OCI-LY1 (cell line): Measurements from ENCODE around the gene TNNT3.

Experiments used
- H2AFZ ChIP-seq: fragments of 200-600 bp; sonication (generic), shearing (Covaris generic); 2 replicates; pipeline ENCODE4 v1.6.0; 2014; ENCODE audit warnings: antibody characterized with exemption, mild to moderate bottlenecking, low read length
- H3F3A ChIP-seq: fragments of 200-600 bp; sonication (generic), shearing (Covaris generic); 2 replicates; pipeline ENCODE4 v1.6.0; 2014; ENCODE audit warnings: mild to moderate bottlenecking, antibody characterized with exemption, low read length, moderate library complexity; ENCODE audit not compliant: insufficient read depth
- H3K27ac ChIP-seq: fragments of 200-600 bp; sonication (generic); 2 replicates; pipeline ENCODE4 v1.5.1; 2014; ENCODE audit warnings: low read length, mixed run types, mild to moderate bottlenecking, low read depth; ENCODE audit not compliant: poor library complexity, severe bottlenecking
- H3K27me3 ChIP-seq: fragments of 200-600 bp; sonication (generic); 2 replicates; pipeline ENCODE4 v1.6.0; 2014; ENCODE audit warnings: antibody characterized with exemption, mild to moderate bottlenecking, low read length, moderate library complexity; ENCODE audit not compliant: insufficient read depth
- H3K36me3 ChIP-seq: fragments of 200-600 bp; sonication (generic); 2 replicates; pipeline ENCODE4 v1.6.1; 2014; ENCODE audit warnings: mild to moderate bottlenecking, antibody characterized with exemption, low read length, moderate library complexity, mixed read lengths; ENCODE audit not compliant: insufficient read depth
- H3K4me1 ChIP-seq: fragments of 200-600 bp; sonication (generic); 2 replicates; pipeline ENCODE4 v1.5.1; 2014; ENCODE audit warnings: mild to moderate bottlenecking, low read length, moderate library complexity; ENCODE audit not compliant: insufficient read depth, severe bottlenecking
- H3K4me2 ChIP-seq: fragments of 200-600 bp; sonication (generic), shearing (Covaris generic); 2 replicates; pipeline ENCODE4 v1.6.1; 2014; ENCODE audit warnings: low read length
- H3K4me3 ChIP-seq: fragments of 200-600 bp; sonication (generic); 2 replicates; pipeline ENCODE4 v1.5.1; 2014; ENCODE audit warnings: low read length, low read depth, mild to moderate bottlenecking, mixed read lengths; ENCODE audit not compliant: poor library complexity, severe bottlenecking
- H3K79me2 ChIP-seq: fragments of 200-600 bp; shearing (Covaris generic); 2 replicates; pipeline ENCODE4 v1.6.1; 2016; ENCODE audit warnings: mixed run types, low read length, mixed read lengths; ENCODE audit not compliant: insufficient read depth
- H3K9ac ChIP-seq: fragments of 200-600 bp; sonication (generic), shearing (Covaris generic); 2 replicates; pipeline ENCODE4 v1.6.1; 2014; ENCODE audit warnings: mild to moderate bottlenecking, low read length, mixed read lengths
- H3K9me2 ChIP-seq: fragments of 200-600 bp; sonication (generic), shearing (Covaris generic); 2 replicates; pipeline ENCODE4 v1.6.1; 2014; ENCODE audit warnings: low read depth, mild to moderate bottlenecking, low read length, mixed read lengths
- H3K9me3 ChIP-seq: fragments of 200-600 bp; shearing (Covaris generic); 2 replicates; pipeline ENCODE4 v1.6.1; 2014; ENCODE audit warnings: low read length, mixed read lengths
- H4K20me1 ChIP-seq: fragments of 200-600 bp; sonication (generic), shearing (Covaris generic); 2 replicates; pipeline ENCODE4 v1.6.0; 2016; ENCODE audit warnings: mild to moderate bottlenecking, low read length; ENCODE audit not compliant: insufficient read depth
- CTCF ChIP-seq: fragments of 200-600 bp; sonication (generic), shearing (Covaris generic); IDR thresholded peaks from 2 replicates; pipeline ENCODE4 v1.5.1; 2017; ENCODE audit warnings: mild to moderate bottlenecking, antibody characterized with exemption, low read length, moderate library complexity, mixed read lengths
- EZH2 ChIP-seq: fragments of 200-600 bp; sonication (generic), shearing (Covaris generic); IDR thresholded peaks from 2 replicates; pipeline ENCODE4 v1.8.0; 2017; ENCODE audit warnings: borderline replicate concordance, mixed run types, mild to moderate bottlenecking, antibody characterized with exemption, low read length, moderate library complexity, mixed read lengths

TNNT3 gene

GRCh38 chr11:1916132-1916985, 3.1 kb upstream of the TNNT3 start:
- Histone ChIP-seq H3K9me2 (no peaks in the 10 kb centered on the region), H3K4me3 (no peak overlapping the region), H3K27ac (no peak overlapping the region)

DNA sequence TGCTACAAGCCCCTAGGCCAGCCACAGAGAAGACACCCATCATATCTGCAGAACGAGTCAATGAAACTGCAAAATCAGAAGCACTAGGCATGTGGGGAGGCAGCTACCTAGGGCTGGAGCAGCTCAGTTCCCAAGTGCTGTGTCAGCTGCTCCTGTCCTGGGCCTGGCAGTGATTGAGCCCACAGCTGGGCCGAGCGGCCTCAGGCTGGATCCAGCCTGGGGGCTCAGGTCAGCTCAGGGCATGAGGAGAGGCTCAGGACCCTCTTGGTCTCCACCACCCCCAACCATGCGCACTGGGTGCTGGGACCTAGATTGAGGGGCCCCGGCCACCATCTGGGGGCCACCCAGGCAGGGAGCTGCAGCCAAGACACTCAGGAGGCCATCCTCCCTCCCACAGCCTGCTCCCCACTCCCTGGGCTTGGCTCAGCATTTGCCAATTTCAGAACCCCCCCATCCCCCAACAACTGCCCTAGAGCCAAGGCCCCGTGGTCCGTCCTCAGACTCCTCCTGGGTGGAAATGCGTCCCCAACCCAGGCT, 2.4 kb upstream of the TNNT3 start:
- Histone ChIP-seq H3K4me2 (no peak overlapping the region), H3K9me3 (no peaks in the 10 kb centered on the region), H3K79me2 (no peaks in the 10 kb centered on the region), H3F3A (no peaks in the 10 kb centered on the region), H3K4me1 (no peaks in the 10 kb centered on the region), H3K36me3 (no peaks in the 10 kb centered on the region), H4K20me1 (no peaks in the 10 kb centered on the region), H3K9ac (no peak overlapping the region), H3K9me2 (no peaks in the 10 kb centered on the region), H2AFZ (no peak overlapping the region), H3K27ac (no peak overlapping the region), H3K4me3 (no peak overlapping the region), H3K27me3 (no peaks in the 10 kb centered on the region)
- TF ChIP-seq EZH2 (no peak), CTCF (no peak)

More at GRCh38 chr11:1916132-1916985, 3.1 kb upstream of the TNNT3 start:
- H3K27me3 ChIP-seq = no peaks in the 10 kb centered on the region
- H3K9me3 ChIP-seq = no peaks in the 10 kb centered on the region
- no peak overlapping the region for H3K9ac ChIP-seq
- no peak for TF ChIP-seq CTCF
- no peak for TF ChIP-seq EZH2
- H3K79me2 ChIP-seq = no peaks in the 10 kb centered on the region
- H2AFZ ChIP-seq = no peak overlapping the region
- no peak overlapping the region for H3K4me2 ChIP-seq
- no peaks in the 10 kb centered on the region for H3K36me3 ChIP-seq
- no peaks in the 10 kb centered on the region for H4K20me1 ChIP-seq
- H3K4me1 ChIP-seq = no peaks in the 10 kb centered on the region
- no peaks in the 10 kb centered on the region for H3F3A ChIP-seq

- H3K4me1 ChIP-seq = no peaks in the 10 kb centered on the region
- no peak overlapping the region for H3K4me2 ChIP-seq
- H3K27ac ChIP-seq = no peak overlapping the region
- no peaks in the 10 kb centered on the region for H3K27me3 ChIP-seq
- H3K9me2 ChIP-seq = no peaks in the 10 kb centered on the region
- H2AFZ ChIP-seq = no peak overlapping the region
- no peaks in the 10 kb centered on the region for H3F3A ChIP-seq
- TF ChIP-seq CTCF (peak; percentile 27; the same call in 1 of the 2 replicates), EZH2 (no peak)
- H3K36me3 ChIP-seq = no peaks in the 10 kb centered on the region
- H3K4me3 ChIP-seq = no peak overlapping the region
- no peak overlapping the region for H3K9ac ChIP-seq
- no peaks in the 10 kb centered on the region for H3K9me3 ChIP-seq
- H4K20me1 ChIP-seq = no peaks in the 10 kb centered on the region
- H3K79me2 ChIP-seq = no peaks in the 10 kb centered on the region
Observed at GRCh38 chr11:1917523-1918435, 1.7 kb upstream of the TNNT3 start.
